ENCODE measurements around the gene AP5S1.

DNA sequence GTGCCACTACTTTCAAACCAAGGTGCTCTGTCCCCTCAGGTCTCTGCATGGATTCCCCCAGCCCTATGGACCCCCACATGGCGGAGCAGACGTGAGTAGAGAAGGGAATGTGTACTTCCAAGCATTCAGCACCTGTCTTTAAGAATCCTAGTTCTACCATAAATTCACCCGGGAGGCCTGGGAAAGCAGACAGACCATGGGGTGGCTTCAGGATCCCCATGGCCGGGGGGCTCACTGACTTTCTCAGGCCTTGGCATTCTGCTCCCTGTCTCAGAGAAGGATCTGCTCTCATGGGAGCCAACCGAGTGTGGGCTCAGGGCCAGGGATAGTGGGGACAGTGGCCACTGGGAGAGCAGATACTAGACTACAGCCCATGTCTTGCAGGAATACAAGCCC is 22.0 kb upstream of the AP5S1 start:
- TF ChIP-seq, protein P1, sequence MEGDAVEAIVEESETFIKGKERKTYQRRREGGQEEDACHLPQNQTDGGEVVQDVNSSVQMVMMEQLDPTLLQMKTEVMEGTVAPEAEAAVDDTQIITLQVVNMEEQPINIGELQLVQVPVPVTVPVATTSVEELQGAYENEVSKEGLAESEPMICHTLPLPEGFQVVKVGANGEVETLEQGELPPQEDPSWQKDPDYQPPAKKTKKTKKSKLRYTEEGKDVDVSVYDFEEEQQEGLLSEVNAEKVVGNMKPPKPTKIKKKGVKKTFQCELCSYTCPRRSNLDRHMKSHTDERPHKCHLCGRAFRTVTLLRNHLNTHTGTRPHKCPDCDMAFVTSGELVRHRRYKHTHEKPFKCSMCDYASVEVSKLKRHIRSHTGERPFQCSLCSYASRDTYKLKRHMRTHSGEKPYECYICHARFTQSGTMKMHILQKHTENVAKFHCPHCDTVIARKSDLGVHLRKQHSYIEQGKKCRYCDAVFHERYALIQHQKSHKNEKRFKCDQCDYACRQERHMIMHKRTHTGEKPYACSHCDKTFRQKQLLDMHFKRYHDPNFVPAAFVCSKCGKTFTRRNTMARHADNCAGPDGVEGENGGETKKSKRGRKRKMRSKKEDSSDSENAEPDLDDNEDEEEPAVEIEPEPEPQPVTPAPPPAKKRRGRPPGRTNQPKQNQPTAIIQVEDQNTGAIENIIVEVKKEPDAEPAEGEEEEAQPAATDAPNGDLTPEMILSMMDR (IDR thresholded peaks at IDR 0.05; ENCODE audit: borderline replicate concordance, extremely low read depth, low read length, poor library complexity, severe bottlenecking): no peak
- no peak for TF ChIP-seq EZH2 (IDR thresholded peaks at IDR 0.05; ENCODE audit: borderline replicate concordance, low read depth, low read length, severe bottlenecking)

Data from DND-41 (cell line).